ENCODE results near the gene ENPP1.

Gene ENPP1

GRCh38 chr6:131807644-131808459 is at the start of gene ENPP1:
TSS of gene ENPP1 (plus strand) at chr6:131808020. CDS start at chr6:131808036, 16 bp downstream.
- TF ChIP-seq, protein P1, sequence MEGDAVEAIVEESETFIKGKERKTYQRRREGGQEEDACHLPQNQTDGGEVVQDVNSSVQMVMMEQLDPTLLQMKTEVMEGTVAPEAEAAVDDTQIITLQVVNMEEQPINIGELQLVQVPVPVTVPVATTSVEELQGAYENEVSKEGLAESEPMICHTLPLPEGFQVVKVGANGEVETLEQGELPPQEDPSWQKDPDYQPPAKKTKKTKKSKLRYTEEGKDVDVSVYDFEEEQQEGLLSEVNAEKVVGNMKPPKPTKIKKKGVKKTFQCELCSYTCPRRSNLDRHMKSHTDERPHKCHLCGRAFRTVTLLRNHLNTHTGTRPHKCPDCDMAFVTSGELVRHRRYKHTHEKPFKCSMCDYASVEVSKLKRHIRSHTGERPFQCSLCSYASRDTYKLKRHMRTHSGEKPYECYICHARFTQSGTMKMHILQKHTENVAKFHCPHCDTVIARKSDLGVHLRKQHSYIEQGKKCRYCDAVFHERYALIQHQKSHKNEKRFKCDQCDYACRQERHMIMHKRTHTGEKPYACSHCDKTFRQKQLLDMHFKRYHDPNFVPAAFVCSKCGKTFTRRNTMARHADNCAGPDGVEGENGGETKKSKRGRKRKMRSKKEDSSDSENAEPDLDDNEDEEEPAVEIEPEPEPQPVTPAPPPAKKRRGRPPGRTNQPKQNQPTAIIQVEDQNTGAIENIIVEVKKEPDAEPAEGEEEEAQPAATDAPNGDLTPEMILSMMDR (conservative IDR thresholded peaks at IDR 0.05; ENCODE audit: low read length), result peak; percentile 36
- DNase-seq (ENCODE audit: low read depth), result peak; percentile 80
- peak within 1 kb of the TSS; percentile 72 for H3K4me3 ChIP-seq (ENCODE audit: low read length)

- DNase-seq (ENCODE audit: low read depth), result peak; percentile 73
- TF ChIP-seq, protein P1 (conservative IDR thresholded peaks at IDR 0.05; ENCODE audit: low read length), result no peak
- no peak overlapping the region for H3K4me3 ChIP-seq (ENCODE audit: low read length)
These were observed 48.9 kb upstream of the ENPP1 start for GRCh38 chr6:131758920-131759319.

GRCh38 chr6:131761060-131761761 is 46.6 kb upstream of the ENPP1 start:
- H3K4me3 ChIP-seq (ENCODE audit: low read length), result no peak overlapping the region
- TF ChIP-seq, protein P1 (conservative IDR thresholded peaks at IDR 0.05; ENCODE audit: low read length), result no peak
- peak; percentile 53 for DNase-seq (ENCODE audit: low read depth)

DNA sequence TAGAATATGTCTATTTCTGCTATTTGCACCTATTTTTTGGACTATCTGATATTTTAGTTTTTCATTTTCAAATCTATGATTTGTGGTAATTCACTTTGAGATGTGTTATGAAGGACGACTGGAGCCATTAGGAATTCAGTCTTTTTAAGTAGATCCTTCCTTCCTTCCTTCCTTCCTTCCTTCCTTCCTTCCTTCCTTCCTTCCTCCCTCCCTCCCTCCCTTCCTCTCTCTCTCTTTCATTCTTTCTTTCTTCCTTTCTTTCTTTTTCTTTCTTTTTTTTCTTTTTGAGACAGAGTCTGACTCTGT is 46.1 kb upstream of the ENPP1 start:
- H3K4me3 ChIP-seq (ENCODE audit: low read length), result no peak overlapping the region
- TF ChIP-seq, protein P1 (conservative IDR thresholded peaks at IDR 0.05; ENCODE audit: low read length), result no peak
- no peak for DNase-seq (ENCODE audit: low read depth)

GRCh38 chr6:131762984-131763383 is 44.8 kb upstream of the ENPP1 start:
- DNase-seq (ENCODE audit: low read depth), result peak; percentile 63
- H3K4me3 ChIP-seq (ENCODE audit: low read length), result no peak overlapping the region
- TF ChIP-seq, protein P1 (conservative IDR thresholded peaks at IDR 0.05; ENCODE audit: low read length), result no peak

DNA sequence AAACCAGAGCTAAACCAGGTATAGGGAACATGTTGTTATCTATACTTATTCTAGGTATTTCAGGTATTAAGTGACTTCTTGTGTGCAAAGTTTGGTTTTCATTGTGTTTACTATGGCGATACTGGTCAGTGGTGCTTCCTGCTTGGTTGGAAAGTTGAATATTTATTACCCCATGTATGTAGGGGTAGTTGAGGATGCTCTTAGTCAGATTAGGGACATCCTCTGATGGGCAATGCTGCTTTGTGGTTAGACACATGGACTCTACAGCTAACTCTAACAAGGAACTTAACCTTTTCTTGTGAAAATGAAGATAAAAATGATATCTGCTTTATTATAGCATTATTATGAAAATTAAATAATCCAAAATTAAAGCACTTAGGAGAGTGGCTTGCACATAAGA is 44.1 kb upstream of the ENPP1 start:
- TF ChIP-seq, protein P1 (conservative IDR thresholded peaks at IDR 0.05; ENCODE audit: low read length), result no peak
- DNase-seq (ENCODE audit: low read depth), result no peak
- H3K4me3 ChIP-seq (ENCODE audit: low read length), result no peak overlapping the region

GRCh38 chr6:131764350-131764749 is 43.5 kb upstream of the ENPP1 start:
- TF ChIP-seq, protein P1 (conservative IDR thresholded peaks at IDR 0.05; ENCODE audit: low read length), result no peak
- H3K4me3 ChIP-seq (ENCODE audit: low read length), result no peak overlapping the region
- peak; percentile 74 for DNase-seq (ENCODE audit: low read depth)
